ENCODE results near the gene SRPK3. TPM values are rescaled to one million over a fixed set of nuclear protein-coding genes. Genes with fewer than 3 reads are reported as not detected.

The SRPK3 gene
- polyA plus RNA-seq, 1 of the 3 experiments (the other 2 are of a cell fraction): 0.74 TPM

GRCh38 chrX:153773741-153774575 lies 6.9 kb upstream of the SRPK3 start (continued):
- no peak for TF ChIP-seq IRF3 (IDR thresholded peaks at IDR 0.05; ENCODE audit: low read depth, low read length)
- no peak for TF ChIP-seq PBX3 (IDR thresholded peaks at IDR 0.05)

- Histone ChIP-seq H3K79me2 (ENCODE audit: insufficient read depth) (no peaks in the 10 kb centered on the region), H2AFZ (ENCODE audit: low read depth) (no peak overlapping the region), H3K9ac (no peak overlapping the region), H3F3A (replicated peaks; ENCODE audit: insufficient read depth) (no peaks in the 10 kb centered on the region), H3K36me3 (replicated peaks in 1 of 2; ENCODE audit: control insufficient read depth in 1 of 2, insufficient read depth in 2 of 2, low read length in 1 of 2) (peaks cover 0 to 4% of the 10 kb centered on the region in 2 experiments), H3K27ac (ENCODE audit: low read depth in 2 of 2, low read length in 1 of 2) (no peak overlapping the region), H4K20me1 (ENCODE audit: insufficient read depth) (no peaks in the 10 kb centered on the region), H3K4me2 (no peak overlapping the region), H3K4me3 (ENCODE audit: low read depth in 2 of 2, low read length in 1 of 2) (no peak overlapping the region), H3K9me2 (no peaks in the 10 kb centered on the region), H3K27me3 (ENCODE audit: insufficient read depth) (no peaks in the 10 kb centered on the region), H3K4me1 (ENCODE audit: control insufficient read depth in 1 of 2, insufficient read depth in 2 of 2, low read depth in 1 of 2, low read length in 1 of 2) (no peaks in the 10 kb centered on the region; a peak in 1 of 4 replicates), H3K9me3 (no peaks in the 10 kb centered on the region)
- DNase-seq: peak; percentile 33
- ChIA-PET POLR2A (no interaction called here), CTCF (interaction anchor here (1.1 to 1.3 kb wide), 2 partner anchors 149 to 172 kb away, joined by 3 read pairs; no protein-coding TSS in a partner anchor)
- WGBS (ENCODE audit: low lambda C conversion rate): 52% methylated on average over 13 of the region's 37 CpGs
- TF ChIP-seq FOXJ3 (CRISPR knock-in tag; IDR thresholded peaks at IDR 0.05): no peak
- no peak for TF ChIP-seq NFIC (IDR thresholded peaks at IDR 0.05; ENCODE audit: borderline replicate concordance)
- TF ChIP-seq IRF3 (IDR thresholded peaks at IDR 0.05; ENCODE audit: low read depth, low read length): no peak
- TF ChIP-seq RFX5 (IDR thresholded peaks at IDR 0.05; ENCODE audit: low read length): no peak
- no peak for TF ChIP-seq ZBTB33 (IDR thresholded peaks at IDR 0.05; ENCODE audit: borderline replicate concordance, low read depth)
- no peak for TF ChIP-seq FOSL2 (IDR thresholded peaks at IDR 0.05; ENCODE audit: borderline replicate concordance, low read depth)
These were observed 6.1 kb upstream of the SRPK3 start for GRCh38 chrX:153774576-153775292.
